GM10847 (cell line): Measurements from ENCODE around the gene NKD1.

ENCODE experiments used
- POLR2A ChIP-seq: IDR thresholded peaks from 2 replicates; pipeline ENCODE4 v1.6.1; 2011; ENCODE audit not compliant: insufficient read length; ENCODE audit errors: extremely low read depth

The NKD1 gene

DNA sequence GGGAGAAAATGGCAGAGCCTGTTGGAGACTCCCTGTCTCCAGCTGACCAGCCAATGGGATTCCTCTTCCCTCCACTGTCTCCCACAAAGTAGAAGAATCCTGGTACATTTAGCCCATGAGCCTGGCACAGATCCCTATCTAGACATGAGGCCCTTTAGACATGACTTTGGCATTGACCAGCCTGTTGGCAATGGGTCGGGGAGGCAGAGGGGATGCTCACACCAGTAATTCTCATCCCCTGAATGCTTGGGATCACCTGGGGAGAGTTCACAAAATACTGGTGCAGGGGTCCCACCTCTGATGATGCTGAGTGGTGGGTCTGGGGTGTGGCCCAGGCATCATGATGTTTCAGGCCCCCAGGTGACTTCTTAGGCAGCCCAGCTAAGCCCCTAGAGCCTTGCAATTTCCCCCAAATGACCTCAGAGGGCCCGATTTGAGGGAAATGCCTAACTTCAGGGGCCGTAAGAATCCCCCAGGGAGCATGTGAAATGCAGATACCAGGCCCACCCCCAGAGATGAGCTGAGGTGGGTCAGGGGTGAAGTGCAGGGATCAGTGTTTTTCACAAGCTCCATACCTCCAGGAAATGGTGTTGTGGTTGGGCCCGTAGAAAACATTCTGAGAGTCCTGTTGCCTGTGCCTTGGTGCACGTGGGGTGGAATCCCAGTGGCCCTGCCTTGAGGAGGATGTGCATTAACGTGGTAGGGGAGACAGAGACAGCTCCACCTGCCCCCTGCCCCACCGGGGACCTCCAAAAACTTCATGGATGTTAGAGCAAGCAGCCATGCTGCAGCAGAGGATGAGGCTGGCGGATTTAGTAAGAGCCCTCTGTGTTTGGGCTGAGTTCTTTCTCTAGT, 90.8 kb downstream of the NKD1 start:
- TF ChIP-seq POLR2A = no peak

DNA sequence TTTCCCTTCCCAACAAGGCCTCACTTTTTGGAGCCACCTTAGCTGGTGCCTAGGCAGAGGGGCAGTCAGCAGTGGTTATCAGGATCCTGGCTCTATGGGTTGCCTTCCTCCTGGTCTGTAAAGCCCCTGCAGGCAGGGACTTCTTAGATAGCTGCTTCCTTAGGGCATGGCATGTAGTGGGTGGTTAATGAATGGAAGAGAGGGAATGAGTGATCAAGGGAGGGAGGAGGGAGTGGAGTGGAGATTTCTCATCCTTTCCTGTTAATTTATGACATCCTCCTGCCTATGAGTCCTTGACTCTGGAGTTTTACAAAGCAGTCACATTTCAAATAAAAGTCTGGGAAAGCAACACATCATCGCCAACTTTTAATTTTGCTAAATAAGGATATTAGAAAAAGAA, 92.2 kb downstream of the NKD1 start:
- no peak for TF ChIP-seq POLR2A

GRCh38 chr16:50640919-50641817, 93.0 kb downstream of the NKD1 start:
- TF ChIP-seq POLR2A = no peak

- TF ChIP-seq POLR2A = no peak
Measured at GRCh38 chr16:50641818-50642187, 93.6 kb downstream of the NKD1 start.

DNA sequence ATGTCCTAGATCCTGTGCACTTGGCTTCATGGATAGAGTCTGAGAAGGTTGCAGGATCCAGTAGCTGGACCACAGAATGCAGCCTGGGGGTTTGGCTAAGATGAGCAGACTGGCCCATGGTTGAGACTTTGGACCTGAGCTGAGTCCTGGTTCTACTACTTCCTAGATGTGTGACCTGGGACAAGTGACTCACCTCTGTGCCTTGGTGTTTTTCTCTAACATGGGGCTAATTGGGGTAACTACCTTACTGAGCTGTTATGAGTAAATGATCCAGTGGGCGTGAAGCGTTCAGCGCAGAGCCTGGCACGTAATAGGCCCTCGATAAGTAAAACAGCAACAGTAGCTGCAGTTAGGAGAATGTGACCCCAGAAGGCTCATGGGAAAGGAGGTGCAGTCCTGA, 94.2 kb downstream of the NKD1 start:
- no peak for TF ChIP-seq POLR2A

- no peak for TF ChIP-seq POLR2A
Measured at GRCh38 chr16:50643192-50643591, 95.0 kb downstream of the NKD1 start.

DNA sequence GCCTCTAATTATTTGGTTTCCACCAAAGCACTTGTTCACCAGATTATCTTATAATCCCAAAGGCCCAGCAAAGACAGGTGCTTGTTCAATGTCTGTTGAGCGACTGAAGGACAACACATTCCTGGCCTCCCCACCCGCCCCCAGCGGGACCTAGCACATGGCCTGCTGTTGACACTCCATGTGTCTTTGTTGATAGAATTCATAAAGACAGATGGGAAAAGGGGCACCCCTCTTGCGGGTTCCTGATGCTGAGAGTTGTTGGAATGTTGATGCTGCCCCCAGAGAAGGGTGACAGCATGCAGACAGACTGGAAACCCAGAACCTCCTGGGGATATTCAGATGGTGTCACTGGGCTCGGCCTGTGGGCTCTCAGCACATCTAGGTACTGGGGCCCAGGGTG, 96.0 kb downstream of the NKD1 start:
- no peak for TF ChIP-seq POLR2A

GRCh38 chr16:50644729-50645128, 96.5 kb downstream of the NKD1 start:
- TF ChIP-seq POLR2A = no peak

DNA sequence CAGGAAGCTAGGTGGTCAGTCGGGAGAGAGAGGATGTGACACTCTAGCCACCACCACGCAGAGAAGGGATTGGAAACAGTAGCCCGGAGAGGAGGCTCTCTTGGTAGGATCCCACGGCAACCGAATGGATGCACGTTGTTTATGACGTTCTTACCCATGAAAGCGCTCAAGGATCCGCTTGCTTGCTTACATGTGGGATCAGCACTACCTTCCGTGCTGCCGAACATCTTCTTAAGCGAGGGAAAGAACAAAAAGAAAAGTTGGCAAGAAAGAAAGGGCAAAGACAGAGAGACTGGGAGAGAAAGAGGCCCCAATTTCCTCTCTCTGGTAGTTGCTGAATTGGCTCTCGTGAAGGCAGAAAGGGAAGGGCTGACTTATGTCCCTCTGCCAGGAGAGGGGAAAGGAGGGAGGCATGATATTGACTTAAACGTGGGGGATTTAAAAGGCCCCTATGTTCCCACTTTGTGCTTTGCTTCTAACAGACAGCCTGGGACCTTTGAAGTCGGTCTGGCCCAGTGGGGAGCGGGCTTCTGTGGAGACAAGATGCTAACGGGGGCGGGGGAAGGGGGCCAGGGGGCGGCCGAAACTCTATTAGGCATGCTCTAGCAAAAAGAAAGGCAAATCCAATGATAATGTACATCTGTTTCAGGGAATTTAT, 97.5 kb downstream of the NKD1 start:
- TF ChIP-seq POLR2A = no peak

DNA sequence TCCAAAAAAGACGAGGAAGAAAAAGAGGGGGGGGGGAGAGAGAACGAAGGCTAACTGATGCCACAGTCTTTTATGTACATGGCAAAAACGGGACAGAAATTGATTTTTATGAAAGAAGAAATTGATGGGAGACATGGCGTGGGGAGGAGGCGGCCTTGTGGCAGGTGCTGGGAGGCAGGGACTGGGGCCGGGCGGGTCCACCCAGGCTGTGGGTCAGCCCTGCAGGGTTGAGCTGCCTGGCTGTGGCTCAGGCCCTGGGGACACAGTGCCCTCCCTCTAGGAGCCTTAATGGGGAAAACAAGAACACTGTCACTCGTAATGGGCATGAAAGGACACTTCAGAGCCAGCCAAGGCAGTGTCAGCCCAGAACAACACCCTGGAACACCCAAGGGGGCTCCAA, 98.1 kb downstream of the NKD1 start:
- TF ChIP-seq POLR2A = no peak

- no peak for TF ChIP-seq POLR2A
Measured at GRCh38 chr16:50651835-50652438, 103.7 kb downstream of the NKD1 start.

DNA sequence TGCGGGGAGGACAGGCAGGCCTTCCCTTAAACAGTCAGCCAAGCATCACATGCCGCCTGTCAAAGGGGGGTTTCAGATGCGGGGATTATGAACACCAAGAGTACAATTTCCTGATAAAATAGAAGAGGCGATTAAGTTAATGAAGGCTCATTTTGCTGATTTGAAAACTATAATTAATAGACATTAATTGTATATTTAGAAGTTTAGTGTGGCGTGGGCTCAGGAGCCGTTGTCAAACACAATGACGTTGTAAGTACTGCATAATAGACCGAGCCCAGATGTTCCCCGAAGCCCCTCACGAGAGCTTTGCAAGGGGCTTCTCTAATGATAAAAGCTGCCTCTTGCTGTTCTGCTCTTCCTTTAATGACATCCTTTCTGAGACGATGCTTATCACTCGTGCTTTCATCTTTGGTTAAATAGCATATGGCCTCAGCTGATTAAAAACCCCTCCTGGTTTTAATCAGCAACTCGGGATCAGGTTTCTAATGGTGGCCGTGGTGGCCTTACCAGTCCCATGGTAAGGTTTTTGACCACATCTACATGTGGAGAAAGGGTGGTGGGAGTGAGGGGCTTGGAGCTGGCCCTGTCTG, 104.7 kb downstream of the NKD1 start:
- TF ChIP-seq POLR2A = no peak

- no peak for TF ChIP-seq POLR2A
Measured at GRCh38 chr16:50653633-50654519, 105.7 kb downstream of the NKD1 start.

GRCh38 chr16:50655558-50656055, 107.4 kb downstream of the NKD1 start:
- TF ChIP-seq POLR2A = no peak
